ENCODE data around the gene CDK6. TPM values are rescaled to one million over a fixed set of nuclear protein-coding genes. Genes with fewer than 3 reads are reported as not detected.

Gene CDK6
- total and polyA plus RNA-seq, 9 of the 15 experiments (the other 6 are each of a cell fraction or from before 2014, with no cell fraction given) = 7.6 to 109 (median 44.4) TPM

GRCh38 chr7:92750447-92750839, 85.9 kb downstream of the CDK6 start:
- intact Hi-C loops (cut with micrococcal nuclease) = no loop called here
- TF ChIP-seq ZNF197 (CRISPR knock-in tag; IDR thresholded peaks at IDR 0.05; ENCODE audit: low read depth) (no peak), EWSR1 (IDR thresholded peaks at IDR 0.05; ENCODE audit: borderline replicate concordance, low read depth, partially characterized antibody) (no peak), ETS1 (conservative IDR thresholded peaks at IDR 0.05; ENCODE audit: control insufficient read depth, low read depth, low read length) (no peak), FUS (optimal IDR thresholded peaks at IDR 0.05; ENCODE audit: low read depth, low read length) (no peak), SRSF7 (optimal IDR thresholded peaks at IDR 0.05; ENCODE audit: low read depth, low read length) (no peak), MTF1 (CRISPR knock-in tag; IDR thresholded peaks at IDR 0.05; ENCODE audit: borderline replicate concordance) (no peak), KLF10 (CRISPR knock-in tag; IDR thresholded peaks at IDR 0.05) (no peak), ARID3B (CRISPR knock-in tag; IDR thresholded peaks at IDR 0.05; ENCODE audit: borderline replicate concordance) (no peak), POLR2AphosphoS2 (IDR thresholded peaks at IDR 0.05; ENCODE audit: low read length) (no peak), ZNF511 (CRISPR knock-in tag; IDR thresholded peaks at IDR 0.05) (no peak)
- TF ChIP-seq, protein P1, sequence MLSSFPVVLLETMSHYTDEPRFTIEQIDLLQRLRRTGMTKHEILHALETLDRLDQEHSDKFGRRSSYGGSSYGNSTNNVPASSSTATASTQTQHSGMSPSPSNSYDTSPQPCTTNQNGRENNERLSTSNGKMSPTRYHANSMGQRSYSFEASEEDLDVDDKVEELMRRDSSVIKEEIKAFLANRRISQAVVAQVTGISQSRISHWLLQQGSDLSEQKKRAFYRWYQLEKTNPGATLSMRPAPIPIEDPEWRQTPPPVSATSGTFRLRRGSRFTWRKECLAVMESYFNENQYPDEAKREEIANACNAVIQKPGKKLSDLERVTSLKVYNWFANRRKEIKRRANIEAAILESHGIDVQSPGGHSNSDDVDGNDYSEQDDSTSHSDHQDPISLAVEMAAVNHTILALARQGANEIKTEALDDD (IDR thresholded peaks at IDR 0.05) = no peak
- H3K9me1 ChIP-seq (ENCODE audit: control insufficient read depth, insufficient read depth, low read length) = no peaks in the 10 kb centered on the region
- 0 out of 3 replicates have a peak, but pooled peaks cover 5% of the 10 kb centered on the region for H3K36me3 ChIP-seq (ENCODE audit: control insufficient read depth, insufficient read depth, low read length)
- H3K79me2 ChIP-seq (ENCODE audit: control insufficient read depth, insufficient read depth, low read length) = peaks cover 70% of the 10 kb centered on the region
- BruUV-seq (replicated peaks) = no TSS peak
- no peaks in the 10 kb centered on the region for H4K20me1 ChIP-seq (replicated peaks; ENCODE audit: control insufficient read depth, insufficient read depth, low read length)
- no peak for FAIRE-seq
- no peak overlapping the region for H3K4me2 ChIP-seq (ENCODE audit: insufficient read depth, low read length)
- POLR2A ChIA-PET = no interaction called here
- no peaks in the 10 kb centered on the region for H3K9me3 ChIP-seq (replicated peaks; ENCODE audit: control insufficient read depth, insufficient read depth, low read depth, low read length)
- WGBS (ENCODE audit: insufficient coverage, low coverage, missing lambda C conversion rate) = 83% methylated on average over 4 of the region's 4 CpGs
- no peak overlapping the region for H2AFZ ChIP-seq (ENCODE audit: low read depth, low read length)
- H3K4me3 ChIP-seq = no peak overlapping the region
- no peak overlapping the region for H3K9ac ChIP-seq (ENCODE audit: insufficient read depth in 1 of 2, low read depth in 2 of 2, low read length in 2 of 2)
- in situ Hi-C loops (cut with MboI) = no loop called here
- H3K4me1 ChIP-seq (replicated peaks in 1 of 2; ENCODE audit: control insufficient read depth in 2 of 2, insufficient read depth in 2 of 2, low read length in 2 of 2) = peaks cover 3 to 9% of the 10 kb centered on the region in 2 experiments; a peak in 4 of 5 replicates
- no peaks in the 10 kb centered on the region for H3K27me3 ChIP-seq (ENCODE audit: control insufficient read depth in 2 of 2, insufficient read depth in 2 of 2, low read length in 2 of 2)
- DNase-seq (ENCODE audit: extremely low read depth in 1 of 4, low spot score in 3 of 4) = no peak
- CTCF ChIA-PET (ENCODE audit: low intra/inter-chr PET ratio) = no interaction called here
- no peak for ATAC-seq
- H3K27ac ChIP-seq (ENCODE audit: extremely low read depth, low read depth, low read length) = no peak overlapping the region

Measured in K562 (cell line).